K562 (cell line): Measurements from ENCODE around the gene HOXD9. TPM values are rescaled to one million over a fixed set of nuclear protein-coding genes. Genes with fewer than 3 reads are reported as not detected.

ENCODE experiments used
- ARHGAP35 ChIP-seq: fragments of 450-650 bp; IDR thresholded peaks from 2 replicates; pipeline ENCODE4 v1.6.1; 2018; ENCODE audit not compliant: partially characterized antibody
- CBX5 ChIP-seq: IDR thresholded peaks from 2 replicates; pipeline ENCODE4 v1.6.1; 2014; ENCODE audit warnings: low read depth, borderline replicate concordance
- ELK3 ChIP-seq: fragments of 450-650 bp; formaldehyde crosslinking; IDR thresholded peaks from 2 replicates; pipeline ENCODE4 v1.4.0; 2020; ENCODE audit warnings: mild to moderate bottlenecking
- FOXK2 ChIP-seq, 2 experiments: fragments of 450-650 bp; IDR thresholded peaks in 1 of 2; conservative IDR thresholded peaks in 1 of 2; 2 replicates each; pipeline ENCODE4 v1.6.1; 2016; ENCODE audit warnings: low read depth in 2 of 2, mild to moderate bottlenecking in 1 of 2
- HSF4 ChIP-seq: fragments of 250-450 bp; sonication (Bioruptor Pico); IDR thresholded peaks from 2 replicates; pipeline ENCODE4 v2.1.2; 2022; ENCODE audit warnings: mild to moderate bottlenecking, moderate library complexity, borderline replicate concordance
- ILK ChIP-seq: fragments of 450-650 bp; IDR thresholded peaks from 2 replicates; pipeline ENCODE4 v1.6.1; 2016; ENCODE audit warnings: missing genetic modification characterization, low read depth, mild to moderate bottlenecking, missing compliant biosample characterization, moderate library complexity, borderline replicate concordance
- MTF1 ChIP-seq: fragments of 250-450 bp; sonication (Bioruptor Pico); IDR thresholded peaks from 2 replicates; pipeline ENCODE4 v1.9.0; 2021; ENCODE audit warnings: moderate library complexity, mild to moderate bottlenecking, inconsistent platforms, borderline replicate concordance
- PRDM10 ChIP-seq: fragments of 450-650 bp; IDR thresholded peaks from 2 replicates; pipeline ENCODE4 v1.6.1; 2018; ENCODE audit not compliant: partially characterized antibody
- PYGO2 ChIP-seq: fragments of 450-650 bp; IDR thresholded peaks from 2 replicates; pipeline ENCODE4 v1.6.1; 2016; ENCODE audit warnings: mild to moderate bottlenecking, missing genetic modification characterization, moderate library complexity, missing compliant biosample characterization
- RBBP5 ChIP-seq: fragments of 200-600 bp; sonication (generic); IDR thresholded peaks from 2 replicates; pipeline ENCODE4 v1.6.1; 2012; ENCODE audit warnings: borderline replicate concordance, mild to moderate bottlenecking, low read length, control low read depth, inconsistent platforms; ENCODE audit not compliant: insufficient read depth, poor library complexity, severe bottlenecking
- SAFB ChIP-seq: fragments of 200-400 bp; formaldehyde crosslinking; IDR thresholded peaks from 2 replicates; pipeline ENCODE4 v1.6.1; 2017; ENCODE audit warnings: low read depth, low read length, borderline replicate concordance
- SMAD2 ChIP-seq: fragments of 150-350 bp; IDR thresholded peaks from 2 replicates; pipeline ENCODE4 v1.6.1; 2014; ENCODE audit warnings: low read depth, mild to moderate bottlenecking, low read length
- STAT6 ChIP-seq: sonication (generic); formaldehyde crosslinking; IDR thresholded peaks from 2 replicates; pipeline ENCODE4 v1.8.1; 2023; ENCODE audit warnings: mild to moderate bottlenecking, missing genetic modification reagents
- TARDBP ChIP-seq: fragments of 450-650 bp; IDR thresholded peaks from 2 replicates; pipeline ENCODE4 v1.6.1; 2016
- TCF3 ChIP-seq: sonication (generic); formaldehyde crosslinking; IDR thresholded peaks from 2 replicates; pipeline ENCODE4 v1.4.0; 2020; ENCODE audit warnings: mild to moderate bottlenecking, missing genetic modification reagents
- TGIF2 ChIP-seq: sonication (generic); formaldehyde crosslinking; IDR thresholded peaks from 2 replicates; pipeline ENCODE4 v1.8.1; 2022; ENCODE audit warnings: mild to moderate bottlenecking, missing genetic modification reagents, moderate library complexity
- XRCC4 ChIP-seq: IDR thresholded peaks from one replicate; pipeline ENCODE4 v1.6.1; 2011; ENCODE audit not compliant: insufficient read depth, insufficient read length; ENCODE audit errors: extremely low read depth
- ZNF184 ChIP-seq: sonication (generic); formaldehyde crosslinking; IDR thresholded peaks from 2 replicates; pipeline ENCODE4 v1.5.0; 2020; ENCODE audit warnings: missing genetic modification reagents
- ZNF280A ChIP-seq: fragments of 450-650 bp; IDR thresholded peaks from 2 replicates; pipeline ENCODE4 v1.6.1; 2018; ENCODE audit warnings: mild to moderate bottlenecking, low read depth; ENCODE audit not compliant: partially characterized antibody
- polyA plus RNA-seq, 8 experiments: library from polyadenylated mRNA; depleted of rRNA in 4 of 8; stranded (reverse) in 5 of 8; unstranded in 3 of 8; fragments of >200 nt; fragmentation: Nextera tagmentation in 2 of 8; fragmentation: Illumina TruSeq in 1 of 8; extraction: Ambion mirVana in 2 of 8; extraction: Trizol in 1 of 8; gene quantifications; 2 replicates each; pipeline versions ENCODE4 v1.2.1 to v1.2.3, GENCODE V29; 2011 to 2014; ENCODE audit warnings: inconsistent platforms in 1 of 8, missing spikeins in 1 of 8
- total RNA-seq, 7 experiments: library from RNA; depleted of rRNA in 6 of 7; stranded (reverse); fragments of >200 nt in 6 of 7; fragmentation: Illumina TruSeq in 2 of 7; extraction: Trizol in 2 of 7; gene quantifications; 2 replicates each; pipeline versions ENCODE4 v1.2.1 to v1.2.3, GENCODE V29; 2011 to 2021; ENCODE audit warnings: low replicate concordance in 1 of 7

HOXD9 gene
- total and polyA plus RNA-seq, 9 of the 15 experiments (the other 6 are each of a cell fraction or from before 2014, with no cell fraction given): not detected

- no peak for TF ChIP-seq PRDM10
- no peak for TF ChIP-seq TARDBP
- no peak for TF ChIP-seq ELK3 (CRISPR knock-in tag)
- TF ChIP-seq ILK (tag): no peak
- no peak for TF ChIP-seq TCF3 (CRISPR knock-in tag)
- no peak for TF ChIP-seq HSF4 (CRISPR knock-in tag)
- TF ChIP-seq XRCC4: no peak
- no peak for TF ChIP-seq PYGO2 (tag)
- no peak for TF ChIP-seq MTF1 (CRISPR knock-in tag)
- no peak for TF ChIP-seq ZNF184 (CRISPR knock-in tag)
- no peak for TF ChIP-seq ZNF280A
- TF ChIP-seq FOXK2 (conservative IDR thresholded peaks at IDR 0.05 in 1 of 2, IDR thresholded peaks at IDR 0.05 in 1 of 2; ENCODE audit: low read depth in 2 of 2): no peak
- no peak for TF ChIP-seq RBBP5
- TF ChIP-seq CBX5: no peak
- no peak for TF ChIP-seq ARHGAP35
- TF ChIP-seq TGIF2 (CRISPR knock-in tag): no peak
- no peak for TF ChIP-seq SMAD2
- 0 out of 2 replicates have a peak, but pooled peaks have one; percentile 24 for TF ChIP-seq SAFB
- no peak for TF ChIP-seq STAT6 (CRISPR knock-in tag)
Measured at GRCh38 chr2:176079831-176080539, 42.5 kb upstream of the HOXD9 start (continued).
